HepG2 (cell line): Measurements from ENCODE around the gene VPS9D1. TPM values are rescaled to one million over a fixed set of nuclear protein-coding genes. Genes with fewer than 3 reads are reported as not detected.

Experiments used
- AFF4 ChIP-seq: sonication (generic); formaldehyde crosslinking; IDR thresholded peaks from 2 replicates; pipeline ENCODE4 v1.4.0; 2020; ENCODE audit warnings: missing genetic modification reagents
- EED ChIP-seq: sonication (generic); formaldehyde crosslinking; IDR thresholded peaks from 2 replicates; pipeline ENCODE4 v1.5.0; 2020; ENCODE audit warnings: mild to moderate bottlenecking, missing genetic modification reagents
- FOXK2 ChIP-seq: fragments of 450-650 bp; IDR thresholded peaks from 2 replicates; pipeline ENCODE4 v1.6.1; 2016
- MTA1 ChIP-seq: sonication (generic); formaldehyde crosslinking; IDR thresholded peaks from 2 replicates; pipeline ENCODE4 v1.4.0; 2020; ENCODE audit warnings: missing genetic modification reagents, mild to moderate bottlenecking, borderline replicate concordance
- PPARG ChIP-seq: conservative IDR thresholded peaks from 2 replicates; pipeline ENCODE4 v1.6.1; 2016; ENCODE audit warnings: missing biosample characterization, missing genetic modification reagents
- RFX1 ChIP-seq: fragments of 450-650 bp; IDR thresholded peaks from 2 replicates; pipeline ENCODE4 v1.6.1; 2017
- ZFP91 ChIP-seq: sonication (generic); formaldehyde crosslinking; IDR thresholded peaks from 2 replicates; pipeline ENCODE4 v1.9.0; 2022; ENCODE audit warnings: missing genetic modification reagents, mild to moderate bottlenecking, borderline replicate concordance
- ZFX ChIP-seq: sonication (generic); formaldehyde crosslinking; IDR thresholded peaks from 2 replicates; pipeline ENCODE4 v1.4.0; 2020; ENCODE audit warnings: mild to moderate bottlenecking, low read depth, missing genetic modification reagents, moderate library complexity
- ZNF292 ChIP-seq: sonication (generic); formaldehyde crosslinking; IDR thresholded peaks from 2 replicates; pipeline ENCODE4 v1.8.1; 2022; ENCODE audit warnings: mild to moderate bottlenecking, low read depth, missing genetic modification reagents, borderline replicate concordance
- ZNF33A ChIP-seq: sonication (generic); formaldehyde crosslinking; IDR thresholded peaks from 2 replicates; pipeline ENCODE4 v1.5.1; 2020; ENCODE audit warnings: missing genetic modification reagents, mild to moderate bottlenecking, moderate library complexity, borderline replicate concordance
- ZNF407 ChIP-seq: sonication (generic); formaldehyde crosslinking; IDR thresholded peaks from one replicate; pipeline ENCODE4 v1.5.1; 2020; ENCODE audit warnings: mild to moderate bottlenecking, missing genetic modification reagents; ENCODE audit errors: not compliant biosample characterization
- ZNF768 ChIP-seq: sonication (generic); formaldehyde crosslinking; IDR thresholded peaks from 2 replicates; pipeline ENCODE4 v1.4.0; 2020; ENCODE audit warnings: missing genetic modification reagents
- polyA plus RNA-seq, 8 experiments: library from polyadenylated mRNA; depleted of rRNA in 3 of 8; stranded (reverse) in 7 of 8; unstranded in 1 of 8; fragments of >200 nt; fragmentation: Illumina TruSeq in 4 of 8; extraction: Trizol in 4 of 8; gene quantifications; 2 replicates each; pipeline versions ENCODE4 v1.2.1 to v1.2.3, GENCODE V29; 2011 to 2016; ENCODE audit warnings: low read depth in 4 of 8, missing spikeins in 1 of 8, mixed read lengths in 1 of 8; ENCODE audit not compliant: insufficient read depth in 1 of 8
- total RNA-seq, 5 experiments: library from RNA; depleted of rRNA; stranded (reverse); fragments of >200 nt; fragmentation: Illumina TruSeq; extraction: Trizol; gene quantifications; 2 replicates each; pipeline ENCODE4 v1.2.3, GENCODE V29; 2016; ENCODE audit warnings: low read depth in 1 of 5
- TF ChIP-seq, protein P1 (sequence below): sonication (generic); formaldehyde crosslinking; IDR thresholded peaks from 2 replicates; pipeline ENCODE4 v1.8.0; 2022; ENCODE audit warnings: mild to moderate bottlenecking, missing genetic modification reagents, borderline replicate concordance

The VPS9D1 gene
- total and polyA plus RNA-seq, 2 of the 13 experiments (the other 11 are each of a cell fraction or from before 2014, with no cell fraction given): 10.1 to 13.2 TPM

GRCh38 chr16:89700649-89701424, 19.9 kb downstream of the VPS9D1 start (continued):
- TF ChIP-seq ZNF407 (CRISPR knock-in tag) (no peak), ZNF33A (CRISPR knock-in tag) (peak; percentile 18; the same call in 1 of the 2 replicates), FOXK2 (no peak), ZFX (peak; percentile 70), EED (CRISPR knock-in tag) (no peak), AFF4 (CRISPR knock-in tag) (no peak), ZNF768 (CRISPR knock-in tag) (peak; percentile 84), RFX1 (no peak), ZNF292 (CRISPR knock-in tag) (no peak), PPARG (peak; percentile 32; the same call in 1 of the 2 replicates), MTA1 (CRISPR knock-in tag) (peak; percentile 5; the same call in 1 of the 2 replicates), ZFP91 (CRISPR knock-in tag) (peak; percentile 79)
- TF ChIP-seq, protein P1, sequence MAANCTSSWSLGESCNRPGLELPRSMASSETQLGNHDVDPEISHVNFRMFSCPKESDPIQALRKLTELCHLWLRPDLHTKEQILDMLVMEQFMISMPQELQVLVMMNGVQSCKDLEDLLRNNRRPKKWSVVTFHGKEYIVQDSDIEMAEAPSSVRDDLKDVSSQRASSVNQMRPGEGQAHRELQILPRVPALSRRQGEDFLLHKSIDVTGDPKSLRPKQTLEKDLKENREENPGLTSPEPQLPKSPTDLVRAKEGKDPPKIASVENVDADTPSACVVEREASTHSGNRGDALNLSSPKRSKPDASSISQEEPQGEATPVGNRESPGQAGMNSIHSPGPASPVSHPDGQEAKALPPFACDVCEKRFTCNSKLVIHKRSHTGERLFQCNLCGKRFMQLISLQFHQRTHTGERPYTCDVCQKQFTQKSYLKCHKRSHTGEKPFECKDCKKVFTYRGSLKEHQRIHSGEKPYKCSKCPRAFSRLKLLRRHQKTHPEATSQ: no peak
